Peyer's patch (tissue), 4 donors: ENCODE measurements around the gene XAGE2. TPM values are rescaled to one million over a fixed set of nuclear protein-coding genes. Genes with fewer than 3 reads are reported as not detected.

Experiments
- DNase-seq, 3 donors: peaks; one replicate each; pipeline ENCODE4 v3.0.0-alpha.2; 2017 to 2019
- H3K27ac ChIP-seq, 4 donors: fragments of 200-600 bp; sonication (generic); one replicate each; pipeline ENCODE4 v1.5.1; 2016 to 2019
- H3K27me3 ChIP-seq, 2 donors: fragments of 200-600 bp; sonication (generic); one replicate each; pipeline ENCODE4 v1.5.1; 2019
- H3K36me3 ChIP-seq, 3 donors: fragments of 200-600 bp; sonication (generic); one replicate each; pipeline ENCODE4 v1.5.1; 2016 to 2019
- H3K4me1 ChIP-seq, 4 donors: fragments of 200-600 bp; sonication (generic); one replicate each; pipeline ENCODE4 v1.5.1; 2016 to 2019
- H3K4me3 ChIP-seq, 4 donors: fragments of 200-600 bp; sonication (generic); 1 replicate in 3 of 4; 2 replicates in 1 of 4; pipeline ENCODE4 v1.5.1; 2016 to 2019; ENCODE audit warnings: mild to moderate bottlenecking in 1 of 4
- H3K9me3 ChIP-seq, 4 donors: fragments of 200-600 bp; sonication (generic); one replicate each; pipeline ENCODE4 v1.5.1; 2016 to 2019; ENCODE audit warnings: mild to moderate bottlenecking in 1 of 4
- CTCF ChIP-seq, 6 experiments: fragments of 450-650 bp in 4 of 6; fragments of 200-600 bp in 2 of 6; sonication (generic) in 1 of 6; IDR thresholded peaks; one replicate each; pipeline ENCODE4 v1.5.1; 2017 to 2019; ENCODE audit warnings: antibody characterized with exemption in 6 of 6, mild to moderate bottlenecking in 3 of 6, moderate library complexity in 1 of 6
- POLR2A ChIP-seq, 2 donors: fragments of 450-650 bp; IDR thresholded peaks; one replicate each; pipeline ENCODE4 v1.5.1; 2017; ENCODE audit warnings: antibody characterized with exemption in 2 of 2, mild to moderate bottlenecking in 2 of 2, moderate library complexity in 2 of 2
- total RNA-seq, 4 donors: library from RNA; depleted of rRNA; stranded (reverse); fragments of >200 nt; gene quantifications; one replicate each; pipeline ENCODE4 v1.1.0, GENCODE V29; 2016

Gene XAGE2
- total RNA-seq, 4 donors from 2014 or later = not detected

GRCh38 chrX:52363247-52363883 is 5.5 kb upstream of the XAGE2 start:
- no peaks in the 10 kb centered on the region for H3K4me1 ChIP-seq
- TF ChIP-seq POLR2A (IDR thresholded peaks at IDR 0.05) (no peak), CTCF (IDR thresholded peaks at IDR 0.05) (no peak)
- H3K9me3 ChIP-seq = no peaks in the 10 kb centered on the region
- H3K27ac ChIP-seq = no peak overlapping the region
- H3K27me3 ChIP-seq = no peaks in the 10 kb centered on the region
- H3K4me3 ChIP-seq = no peak overlapping the region
- H3K36me3 ChIP-seq = no peaks in the 10 kb centered on the region
- no peak for DNase-seq

- no peak for DNase-seq
- no peak overlapping the region for H3K4me3 ChIP-seq
- H3K9me3 ChIP-seq = no peaks in the 10 kb centered on the region
- no peaks in the 10 kb centered on the region for H3K36me3 ChIP-seq
- H3K4me1 ChIP-seq = no peaks in the 10 kb centered on the region
- no peak overlapping the region for H3K27ac ChIP-seq
- no peak for TF ChIP-seq POLR2A (IDR thresholded peaks at IDR 0.05)
- no peak for TF ChIP-seq CTCF (IDR thresholded peaks at IDR 0.05)
- no peaks in the 10 kb centered on the region for H3K27me3 ChIP-seq
Measured at GRCh38 chrX:52378870-52379269, 10.0 kb downstream of the XAGE2 start.

GRCh38 chrX:52380993-52381392 is 12.2 kb downstream of the XAGE2 start:
- no peak overlapping the region for H3K27ac ChIP-seq
- TF ChIP-seq CTCF (IDR thresholded peaks at IDR 0.05) (no peak), POLR2A (IDR thresholded peaks at IDR 0.05) (no peak)
- H3K9me3 ChIP-seq = no peaks in the 10 kb centered on the region
- H3K27me3 ChIP-seq = no peaks in the 10 kb centered on the region
- no peak overlapping the region for H3K4me3 ChIP-seq
- no peak for DNase-seq
- no peaks in the 10 kb centered on the region for H3K4me1 ChIP-seq
- H3K36me3 ChIP-seq = no peaks in the 10 kb centered on the region

- Histone ChIP-seq H3K27me3 (no peaks in the 10 kb centered on the region), H3K4me3 (no peak overlapping the region), H3K4me1 (no peaks in the 10 kb centered on the region), H3K27ac (no peak overlapping the region), H3K9me3 (no peaks in the 10 kb centered on the region), H3K36me3 (no peaks in the 10 kb centered on the region)
- no peak for TF ChIP-seq CTCF (IDR thresholded peaks at IDR 0.05)
- no peak for TF ChIP-seq POLR2A (IDR thresholded peaks at IDR 0.05)
- no peak for DNase-seq
Measured at GRCh38 chrX:52410439-52411394, 41.9 kb downstream of the XAGE2 start.

GRCh38 chrX:52415304-52415703 is 46.5 kb downstream of the XAGE2 start:
- H3K4me3 ChIP-seq = no peak overlapping the region
- H3K9me3 ChIP-seq = no peaks in the 10 kb centered on the region
- no peak overlapping the region for H3K27ac ChIP-seq
- no peaks in the 10 kb centered on the region for H3K27me3 ChIP-seq
- no peak for DNase-seq
- TF ChIP-seq POLR2A (IDR thresholded peaks at IDR 0.05) (no peak), CTCF (IDR thresholded peaks at IDR 0.05) (no peak)
- H3K36me3 ChIP-seq = no peaks in the 10 kb centered on the region
- no peaks in the 10 kb centered on the region for H3K4me1 ChIP-seq
